SK-MEL-5 (cell line): ENCODE results near the gene SORBS2. TPM values are rescaled to one million over a fixed set of nuclear protein-coding genes. Genes with fewer than 3 reads are reported as not detected.
A peak's percentile ranks its signal among the peaks of the same experiment; 100 is the strongest.
"Not testable (repeated sequence)": the region's sequence is repeated elsewhere in the genome, so short reads cannot be mapped to it uniquely, and the experiment has no call there.

Source experiments
- DNase-seq: peaks from one replicate; pipeline ENCODE4 v3.0.0-alpha.2; 2016; ENCODE audit warnings: low read depth, low spot score
- in situ Hi-C: cut with HindIII; loops from 2 replicates; pipeline ENCODE4 v1.10.0; 2016; ENCODE audit warnings: low sequenced_read_pairs, high pct_unique_total_duplicates, low pct_unique_long_range_greater_than_20kb
- polyA plus RNA-seq, 2 experiments: library from polyadenylated mRNA; depleted of rRNA; stranded (reverse); fragments of >200 nt; gene quantifications; 2 replicates each; pipeline ENCODE4 v1.2.3, GENCODE V29; 2015
- total RNA-seq: library from RNA; depleted of rRNA; stranded (reverse); fragments of >200 nt; shearing (Covaris generic); gene quantifications from 2 replicates; pipeline ENCODE4 v1.2.3, GENCODE V29; 2014; rRNA removed

SORBS2 gene
- 45.8 and 49.8 TPM in 2 replicates for total RNA-seq
- 79.8 and 87.2 TPM in 2 replicates for polyA plus RNA-seq (2015; cell fraction: cytosol; rRNA removed)
- 83.2 and 116 TPM in 2 replicates for polyA plus RNA-seq (2015; cell fraction: nucleus; rRNA removed)

GRCh38 chr4:185811509-185812364 is at the start of gene SORBS2:
Gene SORBS2 (minus strand): TSS chr4:185812194. CDS start chr4:185690571, 121,623 bp downstream.
- in situ Hi-C loops = no loop called here
- peak; percentile 47 for DNase-seq

GRCh38 chr4:185859111-185859510 is 47.1 kb upstream of the SORBS2 start:
- DNase-seq = peak; percentile 61
- in situ Hi-C loops = no loop called here

GRCh38 chr4:185857561-185857960 is 45.6 kb upstream of the SORBS2 start:
- DNase-seq = not testable (repeated sequence)

GRCh38 chr4:185853841-185854240 is 41.8 kb upstream of the SORBS2 start:
- no peak for DNase-seq
- in situ Hi-C loops = no loop called here

More at GRCh38 chr4:185857561-185857960, 45.6 kb upstream of the SORBS2 start:
- in situ Hi-C loops = not testable (repeated sequence)

- no peak for DNase-seq
- in situ Hi-C loops = no loop called here
These were observed 41.0 kb upstream of the SORBS2 start for GRCh38 chr4:185852961-185853360.

- DNase-seq = no peak
- in situ Hi-C loops = no loop called here
These were observed 37.9 kb upstream of the SORBS2 start for GRCh38 chr4:185849664-185850550.

GRCh38 chr4:185847352-185848097 is 35.5 kb upstream of the SORBS2 start:
- no peak for DNase-seq
- in situ Hi-C loops = no loop called here

GRCh38 chr4:185846505-185847150 is 34.6 kb upstream of the SORBS2 start:
- in situ Hi-C loops = no loop called here
- no peak for DNase-seq

- no peak for DNase-seq
- in situ Hi-C loops = no loop called here
These were observed 34.0 kb upstream of the SORBS2 start for GRCh38 chr4:185845966-185846365.

- in situ Hi-C loops = no loop called here
- DNase-seq = no peak
These were observed 29.5 kb upstream of the SORBS2 start for GRCh38 chr4:185841451-185841850.

GRCh38 chr4:185840953-185841352 is 29.0 kb upstream of the SORBS2 start:
- no peak for DNase-seq
- in situ Hi-C loops = no loop called here

- in situ Hi-C loops = no loop called here
- DNase-seq = no peak
These were observed 28.2 kb upstream of the SORBS2 start for GRCh38 chr4:185840201-185840600.

GRCh38 chr4:185839770-185840169 is 27.8 kb upstream of the SORBS2 start:
- DNase-seq = no peak
- in situ Hi-C loops = no loop called here

GRCh38 chr4:185839194-185839712 is 27.3 kb upstream of the SORBS2 start:
- in situ Hi-C loops = no loop called here
- DNase-seq = peak; percentile 77

GRCh38 chr4:185838514-185839193 is 26.7 kb upstream of the SORBS2 start:
- in situ Hi-C loops = no loop called here

GRCh38 chr4:185838104-185838452 is 26.1 kb upstream of the SORBS2 start:
- DNase-seq = no peak
- in situ Hi-C loops = no loop called here

More at GRCh38 chr4:185838514-185839193, 26.7 kb upstream of the SORBS2 start:
- peak; percentile 53 for DNase-seq
